ENCODE results near the gene PLA2G4F.

- TF ChIP-seq CTCF (IDR thresholded peaks at IDR 0.05): no peak
- no peak for TF ChIP-seq POLR2A (IDR thresholded peaks at IDR 0.05)
These were observed 61.9 kb downstream of the PLA2G4F start, which contains the start of gene PLA2G4D for GRCh38 chr15:42094512-42094963.
